HG02981 (cell line): ENCODE measurements around the gene ADGRG6.
"Not testable (repeated sequence)": the region's sequence is repeated elsewhere in the genome, so short reads cannot be mapped to it uniquely, and the experiment has no call there.

Experiments used
- ATAC-seq: cut with Tn5 transposase; IDR thresholded peaks from one replicate; pipeline ENCODE4 v1.9.1; 2021; ENCODE audit warnings: mild to moderate bottlenecking, moderate library complexity; ENCODE audit not compliant: unreplicated experiment

Gene ADGRG6

GRCh38 chr6:142440600-142441293 lies 138.9 kb downstream of the ADGRG6 start:
- ATAC-seq, result no peak

GRCh38 chr6:142441716-142442115 lies 139.9 kb downstream of the ADGRG6 start:
- no peak for ATAC-seq

GRCh38 chr6:142443102-142443501 lies 141.3 kb downstream of the ADGRG6 start:
- ATAC-seq, result no peak

- no peak for ATAC-seq
Measured at GRCh38 chr6:142443532-142443931, 141.7 kb downstream of the ADGRG6 start.

- no peak for ATAC-seq
Measured at GRCh38 chr6:142444376-142444775, 142.6 kb downstream of the ADGRG6 start.

- no peak for ATAC-seq
Measured at GRCh38 chr6:142444881-142445301, 143.1 kb downstream of the ADGRG6 start.

- ATAC-seq, result no peak
Measured at GRCh38 chr6:142446168-142446567, 144.4 kb downstream of the ADGRG6 start.

- ATAC-seq, result no peak
Measured at GRCh38 chr6:142446576-142446975, 144.8 kb downstream of the ADGRG6 start.

GRCh38 chr6:142448091-142448729 lies 146.4 kb downstream of the ADGRG6 start:
- no peak for ATAC-seq

- not testable (repeated sequence) for ATAC-seq
Measured at GRCh38 chr6:142450856-142451255, 149.0 kb downstream of the ADGRG6 start.

GRCh38 chr6:142452993-142453392 lies 151.2 kb downstream of the ADGRG6 start:
- ATAC-seq, result no peak

- not testable (repeated sequence) for ATAC-seq
Measured at GRCh38 chr6:142454196-142454595, 152.4 kb downstream of the ADGRG6 start.

GRCh38 chr6:142454848-142455247 lies 153.0 kb downstream of the ADGRG6 start:
- ATAC-seq, result not testable (repeated sequence)

GRCh38 chr6:142455957-142456589 lies 154.3 kb downstream of the ADGRG6 start:
- no peak for ATAC-seq

- ATAC-seq, result no peak
Measured at GRCh38 chr6:142457638-142458406, 156.0 kb downstream of the ADGRG6 start.

- ATAC-seq, result no peak
Measured at GRCh38 chr6:142458836-142459235, 157.0 kb downstream of the ADGRG6 start.

- no peak for ATAC-seq
Measured at GRCh38 chr6:142459271-142459670, 157.5 kb downstream of the ADGRG6 start.

GRCh38 chr6:142462260-142462659 lies 160.5 kb downstream of the ADGRG6 start:
- ATAC-seq, result no peak

GRCh38 chr6:142463988-142464387 lies 162.2 kb downstream of the ADGRG6 start:
- ATAC-seq, result no peak

- no peak for ATAC-seq
Measured at GRCh38 chr6:142469220-142469619, 167.4 kb downstream of the ADGRG6 start.

- no peak for ATAC-seq
Measured at GRCh38 chr6:142470421-142470820, 168.6 kb downstream of the ADGRG6 start.
